ENCODE data around the gene RPL39L.
A peak's percentile ranks its signal among the peaks of the same experiment; 100 is the strongest.
"Not testable (repeated sequence)": the region's sequence is repeated elsewhere in the genome, so short reads cannot be mapped to it uniquely, and the experiment has no call there.

The RPL39L gene

GRCh38 chr3:187136337-187136736 is 3.0 kb downstream of the RPL39L start:
- DNase-seq: no peak

GRCh38 chr3:187135172-187135690 is 4.1 kb downstream of the RPL39L start:
- DNase-seq: not testable (repeated sequence)

GRCh38 chr3:187133181-187133580 is 6.1 kb downstream of the RPL39L start:
- not testable (repeated sequence) for DNase-seq

GRCh38 chr3:187132666-187133065 is 6.6 kb downstream of the RPL39L start:
- DNase-seq: no peak

GRCh38 chr3:187131981-187132380 is 7.3 kb downstream of the RPL39L start:
- no peak for DNase-seq

GRCh38 chr3:187130346-187131066 is 8.8 kb downstream of the RPL39L start:
- peak; percentile 47 for DNase-seq

GRCh38 chr3:187125319-187126031 is 13.8 kb downstream of the RPL39L start:
- DNase-seq: no peak

- DNase-seq: no peak
These were observed 17.0 kb downstream of the RPL39L start for GRCh38 chr3:187122261-187122660.

- no peak for DNase-seq
These were observed 19.0 kb downstream of the RPL39L start for GRCh38 chr3:187120326-187120725.

GRCh38 chr3:187114511-187114910 is 24.8 kb downstream of the RPL39L start:
- DNase-seq: no peak

GRCh38 chr3:187112934-187113793 is 26.1 kb downstream of the RPL39L start:
- DNase-seq: no peak

GRCh38 chr3:187110156-187110555 is 29.1 kb downstream of the RPL39L start:
- no peak for DNase-seq

- no peak for DNase-seq
These were observed 31.3 kb downstream of the RPL39L start for GRCh38 chr3:187107989-187108388.

GRCh38 chr3:187105700-187106099 is 33.6 kb downstream of the RPL39L start:
- DNase-seq: no peak

GRCh38 chr3:187104933-187105332 is 34.4 kb downstream of the RPL39L start:
- no peak for DNase-seq

- no peak for DNase-seq
These were observed 35.0 kb downstream of the RPL39L start for GRCh38 chr3:187104342-187104741.

GRCh38 chr3:187103251-187103650 is 36.0 kb downstream of the RPL39L start:
- DNase-seq: no peak

GRCh38 chr3:187102073-187102634 is 37.1 kb downstream of the RPL39L start:
- no peak for DNase-seq

- DNase-seq: peak; percentile 37
These were observed 37.9 kb downstream of the RPL39L start for GRCh38 chr3:187101184-187102072.

- no peak for DNase-seq
These were observed 40.3 kb downstream of the RPL39L start for GRCh38 chr3:187098923-187099512.

GRCh38 chr3:187093320-187093719 is 46.0 kb downstream of the RPL39L start:
- DNase-seq: no peak

All from CD4-positive, alpha-beta T cell treated with Interleukin-15 for 1 hour (primary cell).